ENCODE data around the gene NEUROG1. TPM values are rescaled to one million over a fixed set of nuclear protein-coding genes. Genes with fewer than 3 reads are reported as not detected.
A peak's percentile ranks its signal among the peaks of the same experiment; 100 is the strongest.

Gene NEUROG1
- total RNA-seq, 1 donor from 2014 or later, result 222 TPM

- H3K27ac Mint-ChIP-seq (ENCODE audit: unreplicated experiment), result no peak overlapping the region
- peaks cover 18% of the 10 kb centered on the region for H3K27me3 Mint-ChIP-seq (ENCODE audit: unreplicated experiment)
- H3K36me3 Mint-ChIP-seq (ENCODE audit: unreplicated experiment), result peaks cover 7% of the 10 kb centered on the region
- no peak overlapping the region for H3K4me3 Mint-ChIP-seq (ENCODE audit: unreplicated experiment)
- DNase-seq, result no peak
- TF ChIP-seq CTCF (IDR thresholded peaks at IDR 0.05; ENCODE audit: partially characterized antibody, unreplicated experiment), result no peak
- peaks cover 12% of the 10 kb centered on the region for H3K4me1 Mint-ChIP-seq (ENCODE audit: low read depth, unreplicated experiment)
- H3K9me3 Mint-ChIP-seq (ENCODE audit: unreplicated experiment), result peaks cover 11% of the 10 kb centered on the region
Observed at GRCh38 chr5:135539430-135540005, 3.8 kb upstream of the NEUROG1 start.

GRCh38 chr5:135538261-135538660 is 2.5 kb upstream of the NEUROG1 start:
- H3K27me3 Mint-ChIP-seq (ENCODE audit: unreplicated experiment), result peaks cover 20% of the 10 kb centered on the region
- no peak for TF ChIP-seq CTCF (IDR thresholded peaks at IDR 0.05; ENCODE audit: partially characterized antibody, unreplicated experiment)
- DNase-seq, result no peak
- peaks cover 19% of the 10 kb centered on the region for H3K4me1 Mint-ChIP-seq (ENCODE audit: low read depth, unreplicated experiment)
- H3K4me3 Mint-ChIP-seq (ENCODE audit: unreplicated experiment), result no peak overlapping the region
- peaks cover 7% of the 10 kb centered on the region for H3K36me3 Mint-ChIP-seq (ENCODE audit: unreplicated experiment)
- no peak overlapping the region for H3K27ac Mint-ChIP-seq (ENCODE audit: unreplicated experiment)
- peaks cover 15% of the 10 kb centered on the region for H3K9me3 Mint-ChIP-seq (ENCODE audit: unreplicated experiment)

- H3K4me3 Mint-ChIP-seq (ENCODE audit: unreplicated experiment), result peak overlapping the region; percentile 20
- H3K27me3 Mint-ChIP-seq (ENCODE audit: unreplicated experiment), result peaks cover 22% of the 10 kb centered on the region
- peaks cover 7% of the 10 kb centered on the region for H3K36me3 Mint-ChIP-seq (ENCODE audit: unreplicated experiment)
- H3K27ac Mint-ChIP-seq (ENCODE audit: unreplicated experiment), result no peak overlapping the region
- TF ChIP-seq CTCF (IDR thresholded peaks at IDR 0.05; ENCODE audit: partially characterized antibody, unreplicated experiment), result no peak
- DNase-seq, result no peak
- H3K9me3 Mint-ChIP-seq (ENCODE audit: unreplicated experiment), result peaks cover 20% of the 10 kb centered on the region
- peaks cover 16% of the 10 kb centered on the region for H3K4me1 Mint-ChIP-seq (ENCODE audit: low read depth, unreplicated experiment)
Observed at GRCh38 chr5:135537745-135538144, 2.0 kb upstream of the NEUROG1 start.

- H3K4me1 Mint-ChIP-seq (ENCODE audit: low read depth, unreplicated experiment), result peaks cover 17% of the 10 kb centered on the region
- H3K27ac Mint-ChIP-seq (ENCODE audit: unreplicated experiment), result no peak overlapping the region
- no peak for DNase-seq
- H3K27me3 Mint-ChIP-seq (ENCODE audit: unreplicated experiment), result peaks cover 22% of the 10 kb centered on the region
- peaks cover 7% of the 10 kb centered on the region for H3K36me3 Mint-ChIP-seq (ENCODE audit: unreplicated experiment)
- H3K9me3 Mint-ChIP-seq (ENCODE audit: unreplicated experiment), result peaks cover 21% of the 10 kb centered on the region
- TF ChIP-seq CTCF (IDR thresholded peaks at IDR 0.05; ENCODE audit: partially characterized antibody, unreplicated experiment), result no peak
- H3K4me3 Mint-ChIP-seq (ENCODE audit: unreplicated experiment), result no peak overlapping the region
Observed at GRCh38 chr5:135537271-135537670, 1.5 kb upstream of the NEUROG1 start.

- peaks cover 22% of the 10 kb centered on the region for H3K27me3 Mint-ChIP-seq (ENCODE audit: unreplicated experiment)
- H3K27ac Mint-ChIP-seq (ENCODE audit: unreplicated experiment), result peak overlapping the region; percentile 99
- H3K9me3 Mint-ChIP-seq (ENCODE audit: unreplicated experiment), result peaks cover 24% of the 10 kb centered on the region
- DNase-seq, result no peak
- H3K4me3 Mint-ChIP-seq (ENCODE audit: unreplicated experiment), result peak overlapping the region; percentile 91
- H3K4me1 Mint-ChIP-seq (ENCODE audit: low read depth, unreplicated experiment), result peaks cover 20% of the 10 kb centered on the region
- no peak for TF ChIP-seq CTCF (IDR thresholded peaks at IDR 0.05; ENCODE audit: partially characterized antibody, unreplicated experiment)
- peaks cover 12% of the 10 kb centered on the region for H3K36me3 Mint-ChIP-seq (ENCODE audit: unreplicated experiment)
Observed at GRCh38 chr5:135535420-135535819, 344 bp downstream of the NEUROG1 start.
